H1 (cell line): ENCODE results near the gene SLC19A1. TPM values are rescaled to one million over a fixed set of nuclear protein-coding genes. Genes with fewer than 3 reads are reported as not detected.
"Not testable (repeated sequence)": the region's sequence is repeated elsewhere in the genome, so short reads cannot be mapped to it uniquely, and the experiment has no call there.

Experiments used
- CTCF ChIA-PET: fragments of 300-600 bp; sonication (Branson Sonifier 250); formaldehyde crosslinking; loops from one replicate; lab custom pipeline; 2021; ENCODE audit not compliant: partially characterized antibody; lab: Charles Lee
- POLR2A ChIA-PET: fragments of 300-600 bp; sonication (Branson Sonifier 250); formaldehyde crosslinking; loops from one replicate; lab custom pipeline; 2021; ENCODE audit warnings: inconsistent platforms; ENCODE audit not compliant: partially characterized antibody; lab: Charles Lee
- DNase-seq, 2 experiments: peaks; one replicate each; pipeline versions ENCODE4 v3.0.0 to v3.0.0-alpha.2; 2010 to 2022; ENCODE audit warnings: low spot score in 2 of 2, low read depth in 1 of 2, mixed read lengths in 1 of 2
- FAIRE-seq: peaks from 2 replicates; lab custom pipeline; 2011; peaks lifted over from hg19 to GRCh38; lab: Jason Lieb, UNC
- H2AFZ ChIP-seq: 2 replicates; pipeline ENCODE4 v1.8.1; 2012; ENCODE audit warnings: low read length, inconsistent platforms
- H2AK5ac ChIP-seq: 2 replicates; pipeline ENCODE4 v1.6.1; 2013; ENCODE audit warnings: low read depth, low read length
- H2BK120ac ChIP-seq: replicated peaks from 2 replicates; pipeline ENCODE3; 2013; ENCODE audit warnings: low read depth, low read length, inconsistent platforms
- H2BK12ac ChIP-seq: 2 replicates; pipeline ENCODE4 v1.6.1; 2013; ENCODE audit warnings: low read depth, low read length
- H2BK15ac ChIP-seq: 2 replicates; pipeline ENCODE4 v1.6.1; 2013; ENCODE audit warnings: low read length
- H2BK20ac ChIP-seq: 2 replicates; pipeline ENCODE4 v1.6.1; 2013; ENCODE audit warnings: low read length
- H2BK5ac ChIP-seq: 2 replicates; pipeline ENCODE4 v1.6.1; 2013; ENCODE audit warnings: low read depth, low read length
- H3K14ac ChIP-seq: 2 replicates; pipeline ENCODE4 v1.6.1; 2013; ENCODE audit warnings: inconsistent platforms; ENCODE audit not compliant: insufficient read length
- H3K18ac ChIP-seq: 2 replicates; pipeline ENCODE4 v1.6.1; 2013; ENCODE audit warnings: low read length; ENCODE audit errors: extremely low read depth
- H3K23ac ChIP-seq: 2 replicates; pipeline ENCODE4 v1.6.1; 2013; ENCODE audit warnings: inconsistent platforms; ENCODE audit not compliant: insufficient read length
- H3K23me2 ChIP-seq: 2 replicates; pipeline ENCODE4 v1.6.1; 2013; ENCODE audit warnings: low read depth, low read length
- H3K27ac ChIP-seq: 2 replicates; pipeline ENCODE4 v1.6.1; 2011; ENCODE audit warnings: low read depth, low read length, inconsistent platforms
- H3K27me3 ChIP-seq, 4 experiments: replicated peaks in 1 of 4; 1 replicate in 1 of 4; 2 replicates in 3 of 4; pipeline versions ENCODE4 v1.6.1 to v1.8.1; 2011 to 2013; ENCODE audit warnings: low read length in 3 of 4, mild to moderate bottlenecking in 3 of 4, inconsistent platforms in 2 of 4, mixed read lengths in 2 of 4, moderate library complexity in 1 of 4; ENCODE audit not compliant: control insufficient read depth in 3 of 4, insufficient read depth in 3 of 4; ENCODE audit errors: extremely low read depth in 1 of 4
- H3K36me3 ChIP-seq, 4 experiments: 2 replicates each; pipeline versions ENCODE4 v1.6.1 to v1.8.1; 2011 to 2013; ENCODE audit warnings: mild to moderate bottlenecking in 4 of 4, low read length in 3 of 4, moderate library complexity in 2 of 4, control low read depth in 1 of 4, inconsistent platforms in 1 of 4; ENCODE audit not compliant: insufficient read depth in 4 of 4, control insufficient read depth in 2 of 4
- H3K4ac ChIP-seq: replicated peaks from 2 replicates; pipeline ENCODE3; 2013; ENCODE audit warnings: low read length, low read depth, mixed read lengths, inconsistent platforms; ENCODE audit not compliant: insufficient read length
- H3K4me1 ChIP-seq, 4 experiments: replicated peaks in 1 of 4; 1 replicate in 1 of 4; 2 replicates in 3 of 4; pipeline versions ENCODE4 v1.6.1 to v1.8.1; 2011 to 2013; ENCODE audit warnings: low read length in 3 of 4, inconsistent platforms in 2 of 4, mixed read lengths in 1 of 4; ENCODE audit not compliant: insufficient read depth in 4 of 4, control insufficient read depth in 3 of 4
- H3K4me2 ChIP-seq, 2 experiments: 2 replicates each; pipeline versions ENCODE4 v1.6.1 to v1.8.1; 2011 to 2013; ENCODE audit warnings: low read depth in 2 of 2, low read length in 2 of 2, control low read depth in 1 of 2, inconsistent platforms in 1 of 2, mild to moderate bottlenecking in 1 of 2; ENCODE audit not compliant: insufficient read depth in 1 of 2
- H3K4me3 ChIP-seq, 4 experiments: fragments of 200-600, 300-600 bp in 1 of 4; sonication (generic), shearing (Covaris generic), sonication (Bioruptor Twin) in 1 of 4; 2 replicates each; pipeline versions ENCODE4 v1.5.1 to v1.8.1; 2011 to 2016; ENCODE audit warnings: low read length in 4 of 4, low read depth in 3 of 4, control low read depth in 2 of 4, inconsistent platforms in 2 of 4, mild to moderate bottlenecking in 2 of 4, mixed read lengths in 1 of 4, moderate library complexity in 1 of 4; ENCODE audit not compliant: insufficient read depth in 2 of 4; ENCODE audit errors: extremely low read depth in 1 of 4
- H3K56ac ChIP-seq: replicated peaks from 2 replicates; pipeline ENCODE3; 2013; ENCODE audit warnings: low read depth, mild to moderate bottlenecking, mixed read lengths, low read length, inconsistent platforms; ENCODE audit not compliant: insufficient read length
- H3K79me1 ChIP-seq: 2 replicates; pipeline ENCODE4 v1.6.1; 2013; ENCODE audit warnings: low read depth, low read length, control low read depth
- H3K79me2 ChIP-seq, 2 experiments: 2 replicates each; pipeline versions ENCODE4 v1.6.1 to v1.8.1; 2012 to 2013; ENCODE audit warnings: low read length in 2 of 2, mild to moderate bottlenecking in 2 of 2, inconsistent platforms in 1 of 2; ENCODE audit not compliant: insufficient read depth in 2 of 2, control insufficient read depth in 1 of 2
- H3K9ac ChIP-seq, 4 experiments: replicated peaks in 1 of 4; 1 replicate in 1 of 4; 2 replicates in 3 of 4; pipeline versions ENCODE4 v1.6.1 to v1.8.1; 2011 to 2013; ENCODE audit warnings: low read depth in 3 of 4, low read length in 3 of 4, control low read depth in 2 of 4, mild to moderate bottlenecking in 2 of 4, moderate library complexity in 2 of 4, inconsistent platforms in 1 of 4; ENCODE audit errors: extremely low read depth in 1 of 4
- H3K9me3 ChIP-seq, 2 experiments: 2 replicates each; pipeline versions ENCODE4 v1.6.1 to v1.8.1; 2012 to 2013; ENCODE audit warnings: mild to moderate bottlenecking in 2 of 2, moderate library complexity in 2 of 2, control low read depth in 1 of 2, inconsistent platforms in 1 of 2, low read depth in 1 of 2, low read length in 1 of 2, mixed read lengths in 1 of 2; ENCODE audit not compliant: insufficient read depth in 2 of 2
- H4K20me1 ChIP-seq, 2 experiments: replicated peaks in 1 of 2; 2 replicates each; pipeline versions ENCODE3 to v1.8.1; 2011 to 2013; ENCODE audit warnings: inconsistent platforms in 2 of 2, low read length in 2 of 2, mild to moderate bottlenecking in 1 of 2; ENCODE audit not compliant: insufficient read depth in 2 of 2, control insufficient read depth in 1 of 2
- H4K5ac ChIP-seq: 2 replicates; pipeline ENCODE4 v1.6.1; 2013; ENCODE audit warnings: low read length, low read depth, mixed read lengths, inconsistent platforms; ENCODE audit not compliant: insufficient read length
- H4K8ac ChIP-seq: 2 replicates; pipeline ENCODE4 v1.8.0; 2013; ENCODE audit warnings: mild to moderate bottlenecking, moderate library complexity, low read length, inconsistent platforms; ENCODE audit not compliant: insufficient read depth; ENCODE audit errors: extremely low read depth
- H4K91ac ChIP-seq: replicated peaks from 2 replicates; pipeline ENCODE3; 2013; ENCODE audit warnings: low read length, mixed read lengths, inconsistent platforms; ENCODE audit not compliant: insufficient read length
- WGBS, 2 experiments: shearing (Covaris generic) in 1 of 2; methylation state at CpG; one replicate each; pipeline versions ENCODE4 v1.1.6 to v1.1.7; 2013 to 2015; ENCODE audit warnings: low lambda C conversion rate in 2 of 2, mixed read lengths in 2 of 2, inconsistent platforms in 1 of 2, low coverage in 1 of 2, missing lambda C conversion rate in 1 of 2; ENCODE audit not compliant: insufficient replicate concordance in 2 of 2, insufficient coverage in 1 of 2, insufficient read length in 1 of 2; ENCODE audit errors: extremely low coverage in 1 of 2, missing lambda C conversion rate in 1 of 2; 5-methylcytosine and 5-hydroxymethylcytosine counted together
- polyA plus RNA-seq, 7 experiments: library from polyadenylated mRNA; depleted of rRNA in 3 of 7; stranded (reverse) in 5 of 7; unstranded in 2 of 7; fragments of >200 nt in 5 of 7; fragments of 200-250 nt in 2 of 7; gene quantifications; 1 replicate in 5 of 7; 2 replicates in 1 of 7; 4 replicates in 1 of 7; pipeline versions ENCODE4 v1.2.1 to v1.2.3, GENCODE V29; 2011 to 2013; ENCODE audit warnings: missing spikeins in 2 of 7, mixed read lengths in 2 of 7
- total RNA-seq: library from RNA; stranded (reverse); fragmentation: NEBNext Ultra II Directional; extraction: Animal tissue kit (Norgen Biotek cat#: 25700); gene quantifications from 2 replicates; pipeline ENCODE4 v1.2.1, GENCODE V29; 2021

SLC19A1 gene
- total and polyA plus RNA-seq, 2 of the 8 experiments (the other 6 are each of a cell fraction or from before 2014, with no cell fraction given), result 31.6 to 43.8 TPM

GRCh38 chr21:45561241-45561640 is 19.0 kb upstream of the SLC19A1 start:
- H3K23ac ChIP-seq, H3K18ac ChIP-seq, H3K23me2 ChIP-seq, POLR2A ChIA-PET, H3K9ac ChIP-seq, H3K4me1 ChIP-seq, H3K56ac ChIP-seq, H3K27ac ChIP-seq, FAIRE-seq, H4K91ac ChIP-seq, H3K27me3 ChIP-seq, H3K79me1 ChIP-seq, H2BK5ac ChIP-seq, H2BK20ac ChIP-seq, H3K4ac ChIP-seq, H2AFZ ChIP-seq, H2BK120ac ChIP-seq, H3K79me2 ChIP-seq, H2BK15ac ChIP-seq, H4K8ac ChIP-seq, H2BK12ac ChIP-seq, H3K14ac ChIP-seq, H4K20me1 ChIP-seq, H2AK5ac ChIP-seq, H3K9me3 ChIP-seq, H4K5ac ChIP-seq, H3K4me2 ChIP-seq, H3K4me3 ChIP-seq, H3K36me3 ChIP-seq: not testable (repeated sequence)
- WGBS, 2 experiments, result 90% methylated on average over 8 of the region's 8 CpGs; no CpG with 5 or more reads in 1 of the 2 experiments
- CTCF ChIA-PET, result interaction anchor here (0.9 to 5.2 kb wide), 4 partner anchors 12 to 333 kb away, joined by 3 to 32 read pairs (median 3); no protein-coding TSS in a partner anchor
- DNase-seq, result peak in 1 of 2 experiments; percentile 20
